HG02759 (cell line): ENCODE measurements around the gene PRKAR2B.

Experiments
- ATAC-seq: cut with Tn5 transposase; IDR thresholded peaks from one replicate; pipeline ENCODE4 v1.9.1; 2021; ENCODE audit warnings: mild to moderate bottlenecking, moderate library complexity; ENCODE audit not compliant: unreplicated experiment

The PRKAR2B gene

GRCh38 chr7:107044347-107045194 lies at the start of gene PRKAR2B:
PRKAR2B (plus strand) TSS chr7:107044705; CDS start chr7:107044908, 203 bp downstream.
- peak; percentile 90 for ATAC-seq

- no peak for ATAC-seq
These were observed 49.7 kb upstream of the PRKAR2B start for GRCh38 chr7:106994833-106995232.

- ATAC-seq, result no peak
These were observed 46.8 kb upstream of the PRKAR2B start for GRCh38 chr7:106997487-106998271.

GRCh38 chr7:106999023-106999422 lies 45.5 kb upstream of the PRKAR2B start:
- no peak for ATAC-seq

- no peak for ATAC-seq
These were observed 43.0 kb upstream of the PRKAR2B start for GRCh38 chr7:107001490-107001889.

GRCh38 chr7:107002126-107002525 lies 42.4 kb upstream of the PRKAR2B start:
- no peak for ATAC-seq

- ATAC-seq, result no peak
These were observed 41.9 kb upstream of the PRKAR2B start for GRCh38 chr7:107002529-107002998.

GRCh38 chr7:107007007-107007891 lies 37.3 kb upstream of the PRKAR2B start:
- no peak for ATAC-seq

GRCh38 chr7:107007892-107008287 lies 36.6 kb upstream of the PRKAR2B start:
- ATAC-seq, result no peak

- ATAC-seq, result no peak
These were observed 34.7 kb upstream of the PRKAR2B start for GRCh38 chr7:107009846-107010203.

- ATAC-seq, result no peak
These were observed 31.8 kb upstream of the PRKAR2B start for GRCh38 chr7:107012691-107013090.

- no peak for ATAC-seq
These were observed 30.0 kb upstream of the PRKAR2B start for GRCh38 chr7:107014387-107015023.

GRCh38 chr7:107016312-107016711 lies 28.2 kb upstream of the PRKAR2B start:
- ATAC-seq, result no peak

GRCh38 chr7:107017965-107018719 lies 26.4 kb upstream of the PRKAR2B start:
- no peak for ATAC-seq

GRCh38 chr7:107020400-107020799 lies 24.1 kb upstream of the PRKAR2B start:
- no peak for ATAC-seq

GRCh38 chr7:107021600-107021999 lies 22.9 kb upstream of the PRKAR2B start:
- no peak for ATAC-seq

GRCh38 chr7:107023522-107024151 lies 20.9 kb upstream of the PRKAR2B start:
- ATAC-seq, result no peak

- ATAC-seq, result no peak
These were observed 19.6 kb upstream of the PRKAR2B start for GRCh38 chr7:107024906-107025305.

GRCh38 chr7:107025449-107026103 lies 18.9 kb upstream of the PRKAR2B start:
- ATAC-seq, result no peak
